GM21717 (cell line): ENCODE results near the gene ARMC9.

Source experiments
- ATAC-seq: cut with Tn5 transposase; IDR thresholded peaks from one replicate; pipeline ENCODE4 v1.9.1; 2021; ENCODE audit warnings: mild to moderate bottlenecking, moderate library complexity; ENCODE audit not compliant: unreplicated experiment

ARMC9 gene

DNA sequence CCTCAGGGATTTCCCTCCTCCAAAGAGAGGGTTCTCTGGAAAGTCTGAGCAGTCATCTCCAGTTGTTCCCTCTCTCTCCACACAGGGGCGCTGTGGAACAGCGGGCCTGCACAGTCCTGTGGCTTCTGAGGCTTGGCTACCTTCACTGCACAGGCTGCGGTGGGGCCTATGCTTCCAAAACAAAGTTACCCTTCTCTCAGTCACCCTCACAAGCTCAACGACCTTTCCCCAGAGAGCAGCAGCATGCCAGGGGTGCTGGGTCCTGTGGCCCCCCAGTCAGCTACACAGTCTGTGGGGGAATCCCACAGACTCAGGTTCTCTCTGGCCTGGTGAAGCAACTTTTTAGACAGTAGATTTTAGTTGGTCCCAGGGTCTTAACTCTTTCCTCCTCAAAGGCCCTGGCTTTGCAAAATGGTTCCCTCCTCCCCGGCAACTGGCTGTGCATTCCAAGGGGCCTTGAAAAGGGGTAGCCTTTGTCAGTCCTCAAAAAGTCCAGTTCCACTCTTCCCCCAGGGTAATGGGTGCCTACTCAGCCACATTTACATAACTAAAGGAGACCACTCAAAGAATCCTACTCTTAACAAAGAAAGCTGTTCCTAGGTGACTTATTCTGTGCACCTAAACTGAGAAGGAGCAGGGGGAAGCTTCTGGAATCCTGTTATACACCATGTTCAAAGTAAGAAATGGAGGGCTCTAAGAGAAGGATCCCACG, 212.0 kb downstream of the ARMC9 start:
- ATAC-seq: no peak

DNA sequence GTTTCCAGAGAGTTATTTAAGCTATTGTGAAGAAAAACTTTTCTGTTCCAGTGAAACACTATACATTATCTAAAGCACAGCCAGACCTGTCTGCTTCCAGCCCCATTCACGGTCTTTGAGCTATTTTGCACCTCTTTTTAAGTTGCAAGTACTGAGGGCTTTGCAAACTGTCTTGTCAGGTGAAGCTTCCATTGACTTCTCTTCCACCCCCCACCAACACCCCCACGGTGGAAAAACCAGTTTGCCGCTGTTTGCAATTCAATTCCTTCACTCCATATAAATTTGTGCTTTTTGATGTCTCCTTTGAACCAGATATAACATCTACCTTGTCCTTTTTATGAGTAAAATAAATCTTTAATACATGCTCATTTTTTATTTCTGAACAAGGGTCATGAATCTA, 212.8 kb downstream of the ARMC9 start:
- no peak for ATAC-seq

DNA sequence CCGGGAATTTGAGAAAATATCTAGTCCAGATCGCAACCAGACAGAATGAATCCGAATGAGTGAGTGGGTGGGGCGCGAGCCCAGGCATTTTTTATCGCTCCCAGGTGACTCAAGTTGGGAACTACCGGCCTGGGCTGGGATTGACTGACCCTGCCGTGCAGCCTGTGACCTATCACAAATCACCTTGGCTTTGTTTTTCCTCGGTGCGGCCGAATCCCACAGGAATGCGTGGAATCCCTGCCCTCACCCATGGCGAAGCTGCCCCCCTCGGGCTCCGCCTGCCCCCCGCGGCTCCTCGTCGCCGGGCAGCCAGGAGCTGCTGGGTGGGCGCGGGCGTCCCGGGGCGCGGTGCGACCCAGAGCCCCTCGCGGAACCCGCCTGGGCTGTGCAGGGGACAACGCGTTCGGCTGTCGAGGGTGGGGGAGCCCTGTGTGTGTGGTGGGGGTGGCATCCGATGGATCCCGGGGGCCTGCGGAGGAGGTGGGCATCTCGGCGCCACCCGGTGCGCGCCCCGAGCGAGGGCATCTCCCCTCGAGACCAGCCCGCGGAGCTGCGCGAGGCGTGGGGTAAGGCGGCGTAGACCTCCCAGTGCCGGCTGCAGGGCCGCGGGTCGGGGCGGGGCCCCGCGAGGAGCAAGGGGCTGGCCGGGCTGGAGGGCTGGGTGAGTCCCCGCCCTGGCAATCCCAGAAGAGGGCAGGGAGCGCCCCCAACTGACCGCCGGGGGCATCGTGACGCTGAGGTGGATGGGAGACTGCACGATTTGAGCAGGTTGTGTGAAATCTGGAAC, 213.6 kb downstream of the ARMC9 start:
- ATAC-seq: peak; percentile 93

DNA sequence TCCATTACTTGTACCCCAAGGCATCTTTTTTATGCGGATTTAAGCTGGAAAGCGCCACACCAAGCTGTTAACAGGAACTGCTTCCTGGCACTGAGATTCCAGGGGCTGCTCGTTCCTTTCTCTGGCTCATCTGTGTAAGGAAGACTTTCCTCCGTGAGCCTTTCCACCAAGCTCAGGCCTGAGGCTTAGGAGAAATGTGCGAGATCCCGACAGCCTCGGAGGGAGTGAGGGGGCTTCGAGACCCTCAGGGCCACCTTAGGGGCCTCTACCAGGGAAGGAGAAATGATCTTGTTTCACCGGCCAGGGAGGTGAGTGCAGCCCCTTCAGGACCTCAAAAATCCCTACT, 214.2 kb downstream of the ARMC9 start:
- peak; percentile 3 for ATAC-seq

- no peak for ATAC-seq
These were observed 215.0 kb downstream of the ARMC9 start for GRCh38 chr2:231413456-231413855.

DNA sequence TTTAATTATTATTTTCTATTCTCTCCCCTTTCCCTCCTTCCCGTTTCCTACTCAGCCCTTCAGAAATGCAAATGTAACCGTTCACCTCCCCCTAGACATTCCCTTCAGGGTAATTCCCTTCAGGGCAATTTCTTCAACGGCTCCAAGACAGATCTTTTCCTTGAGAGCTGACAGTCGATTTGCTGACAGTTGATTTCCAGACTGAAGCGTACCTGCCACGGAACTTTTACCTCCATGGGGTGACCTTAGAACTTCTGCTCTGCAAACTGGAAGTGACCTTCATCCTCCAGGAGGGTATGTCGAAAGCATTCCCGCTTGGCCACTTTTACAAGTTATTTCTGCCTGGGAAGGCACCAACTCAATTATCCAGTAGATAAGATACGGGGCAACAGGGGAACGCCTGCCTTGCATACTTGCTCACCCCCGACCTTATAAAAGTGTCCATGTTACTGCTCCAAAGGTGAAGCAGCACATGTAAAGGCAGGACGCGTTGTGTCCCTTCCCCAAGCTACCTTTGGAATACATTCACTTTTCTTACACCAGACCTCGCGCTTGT, 215.6 kb downstream of the ARMC9 start:
- no peak for ATAC-seq

DNA sequence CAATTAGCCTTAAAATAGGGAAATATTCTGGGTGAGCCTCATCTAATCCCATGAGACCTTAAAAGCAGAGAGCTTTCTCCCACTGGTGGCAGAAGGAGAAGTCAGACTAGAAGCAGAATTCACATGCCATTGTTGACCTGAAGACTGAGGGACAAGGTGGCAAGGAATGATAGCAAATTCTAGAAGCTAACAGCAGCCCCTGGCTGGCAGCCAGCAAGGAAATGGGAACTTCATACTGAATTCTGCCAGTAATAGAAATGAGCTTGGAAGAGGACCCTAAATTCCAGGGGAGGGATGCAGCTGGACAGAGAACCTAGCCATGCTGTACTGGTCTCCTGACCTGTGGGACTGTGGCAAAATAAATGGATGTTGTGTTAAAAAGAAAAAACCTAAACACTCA, 216.6 kb downstream of the ARMC9 start:
- no peak for ATAC-seq

GRCh38 chr2:231418820-231419640, 220.6 kb downstream of the ARMC9 start:
- ATAC-seq: no peak

DNA sequence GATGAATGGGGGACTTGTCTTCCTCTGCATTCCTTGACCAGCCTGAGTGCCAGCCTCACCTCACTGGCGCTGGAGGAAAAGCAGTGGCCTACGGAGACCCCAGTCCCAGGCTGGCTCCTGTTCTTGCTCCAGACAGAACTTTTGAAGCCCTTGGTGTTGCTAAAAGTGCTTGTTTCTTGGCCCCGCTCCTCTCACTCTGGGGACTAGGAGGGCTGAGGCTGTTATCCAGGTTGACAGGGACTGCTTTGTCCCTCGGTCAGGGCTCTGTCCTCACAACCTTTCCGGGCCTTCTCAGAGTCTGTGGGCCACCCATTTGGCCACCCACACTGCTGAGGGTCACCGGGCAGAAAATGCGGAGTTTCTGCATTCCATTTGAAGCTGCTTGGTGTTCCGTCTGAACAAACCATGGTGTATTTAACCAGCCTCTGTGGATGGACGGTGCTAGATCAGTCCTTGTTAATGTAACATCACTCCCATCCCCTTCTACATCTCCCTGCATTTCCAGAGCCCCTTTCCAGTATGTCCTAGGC, 222.7 kb downstream of the ARMC9 start:
- no peak for ATAC-seq

DNA sequence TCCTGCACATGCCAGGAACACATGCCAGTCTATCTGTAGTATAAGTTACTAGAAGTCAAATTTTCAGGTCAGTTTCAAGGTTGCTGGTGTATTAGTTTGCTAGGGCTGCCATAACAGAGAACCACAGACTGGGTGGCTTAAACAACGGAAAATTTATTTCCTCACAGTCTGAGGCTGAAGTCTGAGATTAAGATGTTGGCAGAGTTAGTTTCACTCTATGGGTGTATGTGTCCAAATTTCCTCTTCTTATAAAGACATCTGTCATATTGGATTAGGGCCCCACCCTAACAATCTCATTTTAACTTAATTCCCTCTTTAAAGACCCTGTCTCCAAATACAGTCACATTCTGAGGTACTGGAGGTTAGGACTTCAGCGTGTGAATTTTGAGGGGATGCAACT, 223.6 kb downstream of the ARMC9 start:
- ATAC-seq: no peak

- ATAC-seq: no peak
These were observed 224.7 kb downstream of the ARMC9 start for GRCh38 chr2:231423176-231423575.
